ENCODE results near the gene RIMOC1.

RIMOC1 gene

GRCh38 chr5:41903892-41904799, at the start of gene RIMOC1:
TSS of gene RIMOC1 (plus strand) at chr5:41904344. CDS start at chr5:41904368, 24 bp downstream.
- peak; percentile 100 for DNase-seq (ENCODE audit: low read depth)

GRCh38 chr5:41856644-41857491, 47.3 kb upstream of the RIMOC1 start:
- peak; percentile 73 for DNase-seq (ENCODE audit: low read depth)

- DNase-seq (ENCODE audit: low read depth), result no peak
Observed at GRCh38 chr5:41857989-41858388, 46.2 kb upstream of the RIMOC1 start.

- DNase-seq (ENCODE audit: low read depth), result no peak
Observed at GRCh38 chr5:41858890-41859289, 45.3 kb upstream of the RIMOC1 start.

DNA sequence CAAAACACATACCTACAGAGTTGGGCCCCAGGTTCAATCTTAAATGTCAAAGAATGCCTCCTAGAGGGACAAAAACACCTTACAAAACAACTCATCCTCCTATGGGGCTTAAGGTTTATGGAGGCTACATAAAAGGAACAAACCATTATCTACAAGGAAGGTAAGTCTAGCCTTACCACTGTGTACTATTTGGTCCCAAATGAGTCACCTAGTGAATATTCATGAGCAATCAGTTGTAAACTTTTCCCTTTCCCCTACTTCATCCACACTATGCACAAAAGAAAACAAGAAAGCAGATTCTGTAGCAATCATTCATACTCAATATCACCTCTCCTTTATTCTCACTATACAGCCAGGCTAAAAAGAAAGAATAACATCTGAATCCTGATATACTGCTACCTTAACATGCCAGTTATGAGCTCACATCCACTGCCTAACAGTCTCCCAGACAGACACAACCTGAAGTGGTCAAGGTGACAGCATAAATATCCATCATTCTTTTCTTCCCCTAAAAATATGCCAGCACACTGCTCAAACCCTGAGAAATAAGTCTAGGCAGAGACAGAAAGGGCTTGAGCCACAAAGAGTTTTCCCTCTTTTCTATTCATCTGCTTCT, 40.2 kb upstream of the RIMOC1 start:
- DNase-seq (ENCODE audit: low read depth), result peak; percentile 35

DNA sequence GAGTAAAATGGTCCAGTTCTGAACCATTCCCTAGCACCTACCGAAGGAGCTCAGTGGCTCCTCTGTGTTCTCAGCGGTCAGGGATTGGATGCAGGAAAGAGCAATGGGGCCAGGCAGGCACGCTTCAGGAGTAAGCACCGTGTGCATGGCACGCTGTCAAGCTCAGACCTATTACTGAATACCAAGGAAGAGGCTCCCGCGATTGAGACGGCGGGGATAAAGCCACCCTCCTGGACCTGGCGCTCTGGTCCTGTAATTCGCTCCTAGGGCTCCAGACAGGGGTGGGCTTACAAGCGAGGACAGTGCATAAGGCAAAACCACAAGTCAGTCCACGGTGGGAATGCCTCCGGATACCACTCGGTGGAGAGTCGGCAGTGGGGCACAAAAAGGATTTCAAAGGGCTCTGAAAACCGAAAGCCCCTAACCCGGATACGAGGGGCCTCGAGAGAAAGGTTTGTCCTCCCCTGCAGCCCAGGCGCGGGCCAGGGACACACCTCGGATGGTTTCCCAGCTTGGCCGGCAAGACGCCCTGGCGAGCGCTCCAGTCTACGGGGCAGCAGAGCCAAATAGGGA, 34.9 kb upstream of the RIMOC1 start:
- peak; percentile 55 for DNase-seq (ENCODE audit: low read depth)

GRCh38 chr5:41869724-41870626, 34.2 kb upstream of the RIMOC1 start, which contains the start of gene OXCT1:
TSS of gene OXCT1 (minus strand) at chr5:41870425. CDS start at chr5:41870358, 67 bp downstream.
- peak; percentile 84 for DNase-seq (ENCODE audit: low read depth)

DNA sequence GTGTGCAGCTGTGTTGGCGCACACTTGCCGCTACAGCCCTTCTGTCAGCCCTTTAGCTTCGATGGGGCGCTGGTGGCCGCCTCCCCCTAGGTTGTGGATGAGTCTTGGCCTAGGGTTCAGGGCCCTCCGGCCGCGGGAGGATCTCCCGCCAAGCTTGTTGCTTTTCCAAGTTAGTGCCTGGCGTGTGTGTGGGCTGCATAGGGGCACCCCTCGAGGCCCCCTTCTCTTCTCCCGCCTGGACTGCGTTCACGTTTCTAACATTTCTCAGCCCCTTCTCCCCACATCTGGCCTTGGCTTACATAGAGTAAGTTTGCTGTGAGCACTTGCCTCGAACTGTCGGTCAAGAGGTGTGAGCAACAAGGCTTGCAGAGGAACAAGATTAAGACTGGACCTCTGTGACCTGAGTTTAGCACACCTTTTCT, 33.5 kb upstream of the RIMOC1 start:
- DNase-seq (ENCODE audit: low read depth), result no peak

- peak; percentile 68 for DNase-seq (ENCODE audit: low read depth)
Observed at GRCh38 chr5:41871852-41872251, 32.3 kb upstream of the RIMOC1 start.

GRCh38 chr5:41874512-41875060, 29.6 kb upstream of the RIMOC1 start:
- DNase-seq (ENCODE audit: low read depth), result no peak

GRCh38 chr5:41875121-41875520, 29.0 kb upstream of the RIMOC1 start:
- DNase-seq (ENCODE audit: low read depth), result no peak

- no peak for DNase-seq (ENCODE audit: low read depth)
Observed at GRCh38 chr5:41876678-41877077, 27.5 kb upstream of the RIMOC1 start.

DNA sequence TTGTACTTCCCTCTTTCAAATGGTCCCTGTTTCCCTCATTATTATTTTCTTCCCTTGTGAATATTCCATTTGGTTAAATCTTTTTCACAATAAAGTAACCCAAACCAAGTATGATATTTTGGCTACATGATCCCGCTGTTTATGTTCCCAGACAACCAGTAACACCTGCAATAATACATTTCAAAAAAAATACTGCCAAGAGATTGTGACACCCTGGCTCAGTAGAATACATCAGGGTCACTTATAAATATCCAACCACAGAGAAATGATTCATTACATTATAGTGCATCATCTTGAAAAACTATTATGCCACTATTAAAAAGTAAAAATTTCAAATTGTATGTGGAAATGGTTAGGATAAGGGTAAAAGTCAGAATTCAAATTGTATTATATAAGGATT, 26.7 kb upstream of the RIMOC1 start:
- DNase-seq (ENCODE audit: low read depth), result no peak

DNA sequence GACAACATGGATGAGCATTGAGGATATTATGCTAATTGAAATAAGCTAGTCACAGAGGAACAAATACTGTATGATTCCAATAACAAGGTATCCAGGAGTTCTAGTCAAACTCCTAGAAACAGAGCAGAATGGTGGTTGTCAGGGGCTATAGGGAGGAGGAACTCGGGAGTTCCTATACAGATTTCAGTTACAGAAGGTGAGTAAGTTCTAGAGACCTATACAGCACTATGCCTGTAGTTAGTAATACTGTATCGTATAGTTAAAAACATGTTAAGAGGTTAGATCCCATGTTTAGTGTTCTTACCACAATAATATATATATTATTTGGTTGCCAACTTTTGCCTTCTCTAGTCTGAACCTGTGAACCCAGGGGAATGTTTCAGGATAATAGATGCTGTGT, 26.0 kb upstream of the RIMOC1 start:
- no peak for DNase-seq (ENCODE audit: low read depth)

- no peak for DNase-seq (ENCODE audit: low read depth)
Observed at GRCh38 chr5:41878643-41879478, 25.3 kb upstream of the RIMOC1 start.

DNA sequence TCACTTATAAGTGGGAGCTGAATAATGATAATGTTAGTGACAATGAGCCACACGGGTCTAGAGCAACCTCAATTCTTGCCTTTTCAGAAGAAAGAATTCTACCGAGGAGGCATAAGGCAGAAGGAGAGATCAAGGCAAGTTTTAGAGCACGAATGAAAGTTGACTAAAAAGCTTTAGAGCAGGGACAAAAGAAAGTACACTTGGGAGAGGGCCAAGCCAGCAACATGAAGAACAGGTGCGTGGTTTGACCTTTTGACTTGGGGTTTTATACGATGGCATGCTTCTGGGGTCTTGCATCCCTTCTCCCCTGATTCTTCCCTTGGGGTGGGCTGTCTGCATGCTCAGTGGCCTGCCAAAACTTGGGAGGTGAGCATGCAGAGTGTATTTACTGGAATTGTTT, 21.4 kb upstream of the RIMOC1 start:
- no peak for DNase-seq (ENCODE audit: low read depth)

GRCh38 chr5:41883243-41883642, 20.9 kb upstream of the RIMOC1 start:
- no peak for DNase-seq (ENCODE audit: low read depth)

DNA sequence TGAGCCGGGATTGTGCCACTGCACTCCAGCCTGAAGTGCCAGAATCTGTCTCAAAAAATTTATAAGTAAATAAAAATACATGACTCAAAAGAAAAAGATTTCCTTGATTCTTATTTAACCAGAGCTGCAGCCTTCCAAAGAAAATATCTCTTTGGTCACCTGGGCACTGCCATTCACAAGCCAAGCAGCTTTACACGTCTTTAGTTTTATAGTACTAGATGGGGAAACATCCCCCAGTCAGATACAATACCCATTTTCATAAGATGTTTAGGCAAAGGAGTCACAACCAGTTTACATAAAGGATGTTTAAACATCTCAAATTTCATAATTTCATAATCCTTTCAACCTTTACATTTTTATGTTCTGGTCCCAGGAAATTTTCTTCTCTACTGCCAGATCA, 20.2 kb upstream of the RIMOC1 start:
- DNase-seq (ENCODE audit: low read depth), result no peak

GRCh38 chr5:41885286-41885685, 18.9 kb upstream of the RIMOC1 start:
- no peak for DNase-seq (ENCODE audit: low read depth)
